ENCODE data around the gene RANBP3L. TPM values are rescaled to one million over a fixed set of nuclear protein-coding genes. Genes with fewer than 3 reads are reported as not detected.
"Not testable (repeated sequence)": the region's sequence is repeated elsewhere in the genome, so short reads cannot be mapped to it uniquely, and the experiment has no call there.

The RANBP3L gene
- total and polyA plus RNA-seq, 3 experiments from 2014 or later = not detected

GRCh38 chr5:36300191-36300926 is 1.3 kb downstream of the RANBP3L start:
- Mint-ChIP-seq H3K27ac (no peak overlapping the region), H3K27me3 (peaks cover 15 to 48% of the 10 kb centered on the region in 2 donors), H3K4me1 (peaks cover 0 to 16% (median 6%) of the 10 kb centered on the region in 3 donors), H3K9me3 (no peaks in the 10 kb centered on the region), H3K36me3 (no peaks in the 10 kb centered on the region), H3K4me3 (no peak overlapping the region)
- no peaks in the 10 kb centered on the region for H3K9me3 ChIP-seq (ENCODE audit: low read length)
- H3K27ac ChIP-seq (ENCODE audit: low read depth, low read length) = no peak overlapping the region
- POLR2A ChIA-PET = no interaction called here
- CTCF ChIA-PET = no interaction called here
- H3K36me3 ChIP-seq (ENCODE audit: insufficient read depth, low read length) = no peaks in the 10 kb centered on the region
- H3K27me3 ChIP-seq (ENCODE audit: insufficient read depth, low read length, poor library complexity, severe bottlenecking) = no peaks in the 10 kb centered on the region
- no peaks in the 10 kb centered on the region for H3K4me1 ChIP-seq (ENCODE audit: insufficient read depth, low read length)
- DNase-seq = no peak
- H3K4me3 ChIP-seq (ENCODE audit: low read length) = no peak overlapping the region

DNA sequence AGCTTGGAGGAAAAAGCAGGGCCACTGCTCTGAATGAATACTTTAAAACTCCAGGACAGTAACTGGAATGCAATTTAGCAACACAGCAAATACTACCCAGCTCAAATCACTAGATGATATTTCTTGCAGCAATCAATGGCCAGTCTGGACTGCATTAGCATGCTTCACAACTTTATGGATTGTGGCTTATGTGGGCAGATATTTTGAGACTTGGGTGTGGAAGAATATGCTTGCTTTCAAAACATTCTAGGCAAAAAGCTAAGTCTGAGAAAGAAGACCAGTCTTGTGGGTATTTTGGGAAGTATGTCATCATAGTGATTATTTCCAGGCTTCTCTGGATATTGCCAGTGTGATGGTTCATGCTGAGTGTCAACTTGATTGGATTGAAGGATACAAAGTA is 3.1 kb downstream of the RANBP3L start:
- no peaks in the 10 kb centered on the region for H3K9me3 Mint-ChIP-seq
- H3K4me1 Mint-ChIP-seq = peaks cover 0 to 16% (median 6%) of the 10 kb centered on the region in 3 donors
- no peak overlapping the region for H3K4me3 Mint-ChIP-seq
- DNase-seq = no peak
- no peak overlapping the region for H3K27ac Mint-ChIP-seq
- Histone ChIP-seq H3K27ac (ENCODE audit: low read depth, low read length) (no peak overlapping the region), H3K36me3 (ENCODE audit: insufficient read depth, low read length) (no peaks in the 10 kb centered on the region), H3K4me1 (ENCODE audit: insufficient read depth, low read length) (no peaks in the 10 kb centered on the region), H3K9me3 (ENCODE audit: low read length) (no peaks in the 10 kb centered on the region), H3K27me3 (ENCODE audit: insufficient read depth, low read length, poor library complexity, severe bottlenecking) (no peaks in the 10 kb centered on the region), H3K4me3 (ENCODE audit: low read length) (no peak overlapping the region)
- H3K27me3 Mint-ChIP-seq = peaks cover 17 to 51% of the 10 kb centered on the region in 2 donors
- CTCF ChIA-PET = no interaction called here
- POLR2A ChIA-PET = no interaction called here
- H3K36me3 Mint-ChIP-seq = no peaks in the 10 kb centered on the region

DNA sequence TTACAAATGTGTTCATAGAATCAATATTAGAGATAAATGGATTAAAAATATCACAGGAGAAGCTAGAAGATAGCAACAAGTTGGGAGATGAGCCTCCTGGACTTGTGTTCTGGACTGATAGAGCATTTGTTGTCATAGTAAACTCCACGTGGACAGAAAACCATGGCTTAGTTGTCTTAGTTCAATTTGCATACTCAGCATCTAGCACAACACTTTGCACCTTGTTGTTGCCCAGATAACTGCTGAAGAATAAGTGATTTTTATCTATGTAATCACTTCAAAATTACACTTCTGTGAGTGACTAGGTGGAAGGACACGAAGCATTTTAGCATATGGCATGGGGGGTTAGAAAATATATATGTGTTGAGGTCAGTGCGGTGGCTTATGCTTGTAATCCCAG is 4.0 kb downstream of the RANBP3L start:
- no peak for DNase-seq
- Histone ChIP-seq H3K36me3 (ENCODE audit: insufficient read depth, low read length) (no peaks in the 10 kb centered on the region), H3K27me3 (ENCODE audit: insufficient read depth, low read length, poor library complexity, severe bottlenecking) (no peaks in the 10 kb centered on the region), H3K4me1 (ENCODE audit: insufficient read depth, low read length) (no peaks in the 10 kb centered on the region), H3K9me3 (ENCODE audit: low read length) (no peaks in the 10 kb centered on the region), H3K4me3 (ENCODE audit: low read length) (no peak overlapping the region), H3K27ac (ENCODE audit: low read depth, low read length) (no peak overlapping the region)
- H3K36me3 Mint-ChIP-seq = no peaks in the 10 kb centered on the region
- ChIA-PET POLR2A (no interaction called here), CTCF (no interaction called here)
- H3K4me3 Mint-ChIP-seq = no peak overlapping the region
- no peak overlapping the region for H3K27ac Mint-ChIP-seq
- H3K9me3 Mint-ChIP-seq = peaks cover 0 to under 1% (median 0%) of the 10 kb centered on the region in 5 donors
- peaks cover 0 to 16% (median 6%) of the 10 kb centered on the region in 3 donors for H3K4me1 Mint-ChIP-seq
- peaks cover 17 to 49% of the 10 kb centered on the region in 2 donors for H3K27me3 Mint-ChIP-seq

DNA sequence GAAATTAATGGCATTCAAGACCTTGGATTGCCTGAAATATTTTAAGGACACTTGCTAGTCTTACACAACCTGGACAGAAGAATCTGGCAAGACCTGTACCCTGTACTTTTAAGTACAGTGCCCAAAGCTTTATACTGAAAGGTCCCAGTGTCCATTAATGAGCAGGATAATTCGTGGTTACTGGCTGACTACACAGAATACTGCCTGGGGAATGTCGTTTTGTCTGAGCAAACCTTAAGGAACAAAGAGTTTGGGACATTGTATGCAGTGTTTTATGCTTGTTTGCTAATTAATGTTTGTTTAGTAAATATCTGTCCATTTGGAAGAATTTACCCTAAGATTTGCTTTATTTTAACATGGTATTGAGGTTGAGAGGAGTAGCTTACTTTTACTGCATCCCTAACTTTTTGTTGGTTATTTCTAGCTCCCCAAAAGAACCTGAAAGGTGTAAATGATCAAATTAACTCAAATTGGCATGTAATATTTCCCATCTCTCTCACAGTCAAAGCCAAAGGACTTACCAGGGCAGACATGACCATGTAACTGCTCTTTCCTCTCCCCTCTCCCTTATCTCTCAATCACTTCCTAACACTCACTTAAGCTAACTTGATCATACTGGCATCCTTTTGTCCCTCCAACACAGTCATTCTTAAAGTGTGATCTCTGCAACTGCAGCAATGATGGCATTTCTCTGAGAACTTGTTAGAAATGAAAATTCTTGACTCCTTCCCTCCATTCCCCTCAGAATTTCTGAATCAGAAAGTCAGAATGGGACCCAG is 15.7 kb downstream of the RANBP3L start:
- Mint-ChIP-seq H3K27ac (no peak overlapping the region), H3K4me3 (no peak overlapping the region), H3K27me3 (peaks cover 0 to 20% of the 10 kb centered on the region in 2 donors), H3K9me3 (peaks cover 0 to 2% (median 0%) of the 10 kb centered on the region in 5 donors), H3K36me3 (no peaks in the 10 kb centered on the region), H3K4me1 (no peaks in the 10 kb centered on the region)
- Histone ChIP-seq H3K4me1 (ENCODE audit: insufficient read depth, low read length) (no peaks in the 10 kb centered on the region), H3K4me3 (ENCODE audit: low read length) (no peak overlapping the region), H3K27ac (ENCODE audit: low read depth, low read length) (no peak overlapping the region), H3K9me3 (ENCODE audit: low read length) (no peaks in the 10 kb centered on the region), H3K36me3 (ENCODE audit: insufficient read depth, low read length) (no peaks in the 10 kb centered on the region), H3K27me3 (ENCODE audit: insufficient read depth, low read length, poor library complexity, severe bottlenecking) (no peaks in the 10 kb centered on the region)
- ChIA-PET CTCF (no interaction called here), POLR2A (no interaction called here)
- no peak for DNase-seq

GRCh38 chr5:36283775-36284174 is 17.9 kb downstream of the RANBP3L start:
- H3K9me3 ChIP-seq (ENCODE audit: low read length); H3K36me3 Mint-ChIP-seq; CTCF ChIA-PET; H3K4me3 ChIP-seq (ENCODE audit: low read length); H3K27me3 ChIP-seq (ENCODE audit: insufficient read depth, low read length, poor library complexity, severe bottlenecking); H3K9me3 Mint-ChIP-seq; DNase-seq; H3K4me3 Mint-ChIP-seq; POLR2A ChIA-PET; H3K4me1 ChIP-seq (ENCODE audit: insufficient read depth, low read length); H3K27ac ChIP-seq (ENCODE audit: low read depth, low read length); H3K36me3 ChIP-seq (ENCODE audit: insufficient read depth, low read length); H3K27ac Mint-ChIP-seq; H3K4me1 Mint-ChIP-seq: not testable (repeated sequence)
- peaks cover 1 to 20% of the 10 kb centered on the region in 2 donors for H3K27me3 Mint-ChIP-seq

- no peaks in the 10 kb centered on the region for H3K4me1 ChIP-seq (ENCODE audit: insufficient read depth, low read length)
- H3K4me1 Mint-ChIP-seq = no peaks in the 10 kb centered on the region
- H3K36me3 ChIP-seq (ENCODE audit: insufficient read depth, low read length) = no peaks in the 10 kb centered on the region
- no peaks in the 10 kb centered on the region for H3K36me3 Mint-ChIP-seq
- H3K4me3 ChIP-seq (ENCODE audit: low read length) = no peak overlapping the region
- H3K4me3 Mint-ChIP-seq = no peak overlapping the region
- H3K27me3 ChIP-seq (ENCODE audit: insufficient read depth, low read length, poor library complexity, severe bottlenecking) = no peaks in the 10 kb centered on the region
- no peak overlapping the region for H3K27ac ChIP-seq (ENCODE audit: low read depth, low read length)
- H3K9me3 ChIP-seq (ENCODE audit: low read length) = no peaks in the 10 kb centered on the region
- H3K27me3 Mint-ChIP-seq = peaks cover 2 to 14% of the 10 kb centered on the region in 2 donors
- ChIA-PET CTCF (interaction anchor here (1.2 kb wide), 1 partner anchor 11 kb away, joined by 3 read pairs; no protein-coding TSS in a partner anchor), POLR2A (no interaction called here)
- no peaks in the 10 kb centered on the region for H3K9me3 Mint-ChIP-seq
- no peak for DNase-seq
- H3K27ac Mint-ChIP-seq = no peak overlapping the region
Observed at GRCh38 chr5:36281626-36282025, 20.1 kb downstream of the RANBP3L start.

DNA sequence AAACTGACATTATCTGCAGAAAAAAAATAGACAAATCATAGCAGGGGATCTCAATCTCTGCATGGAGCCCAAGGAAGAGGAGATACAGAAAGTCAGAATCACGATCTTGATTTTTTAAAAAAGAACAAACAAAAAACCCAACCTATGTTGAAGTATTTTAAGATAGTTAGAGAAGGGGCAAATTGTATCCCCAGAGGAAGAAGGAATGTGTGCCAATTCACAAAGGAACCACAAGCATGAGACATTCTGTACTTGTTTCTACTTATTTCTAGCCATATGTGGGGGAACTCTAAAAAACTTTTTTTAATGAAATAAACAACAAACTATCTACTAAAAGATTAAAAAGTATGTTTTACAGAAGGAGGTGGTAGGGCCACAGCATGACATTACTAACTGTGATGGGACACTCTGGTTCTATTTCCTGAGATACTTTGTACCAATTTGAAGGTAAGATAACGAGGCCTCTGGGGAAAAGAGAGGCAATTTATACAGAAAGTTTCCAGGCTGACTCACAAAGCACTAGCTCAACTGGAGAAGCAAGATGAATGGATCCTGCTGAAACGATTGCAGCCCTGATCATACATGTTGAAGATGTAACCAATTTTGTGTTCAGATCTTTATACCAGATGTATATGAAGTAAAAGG is 22.5 kb downstream of the RANBP3L start:
- Histone ChIP-seq H3K9me3 (ENCODE audit: low read length) (no peaks in the 10 kb centered on the region), H3K4me1 (ENCODE audit: insufficient read depth, low read length) (no peaks in the 10 kb centered on the region), H3K4me3 (ENCODE audit: low read length) (no peak overlapping the region), H3K27me3 (ENCODE audit: insufficient read depth, low read length, poor library complexity, severe bottlenecking) (no peaks in the 10 kb centered on the region), H3K36me3 (ENCODE audit: insufficient read depth, low read length) (no peaks in the 10 kb centered on the region), H3K27ac (ENCODE audit: low read depth, low read length) (no peak overlapping the region)
- no peaks in the 10 kb centered on the region for H3K36me3 Mint-ChIP-seq
- no peak for DNase-seq
- POLR2A ChIA-PET = no interaction called here
- CTCF ChIA-PET = no interaction called here
- no peaks in the 10 kb centered on the region for H3K4me1 Mint-ChIP-seq
- H3K4me3 Mint-ChIP-seq = no peak overlapping the region
- no peaks in the 10 kb centered on the region for H3K9me3 Mint-ChIP-seq
- peaks cover 4 to 26% of the 10 kb centered on the region in 2 donors for H3K27me3 Mint-ChIP-seq
- no peak overlapping the region for H3K27ac Mint-ChIP-seq

All from CD8-positive, alpha-beta memory T cell (primary cell).